H1 (cell line): ENCODE results near the gene EHBP1. TPM values are rescaled to one million over a fixed set of nuclear protein-coding genes. Genes with fewer than 3 reads are reported as not detected.
"Not testable (repeated sequence)": the region's sequence is repeated elsewhere in the genome, so short reads cannot be mapped to it uniquely, and the experiment has no call there.

Experiments used
- CTCF ChIA-PET: fragments of 300-600 bp; sonication (Branson Sonifier 250); formaldehyde crosslinking; loops from one replicate; lab custom pipeline; 2021; ENCODE audit not compliant: partially characterized antibody; lab: Charles Lee
- POLR2A ChIA-PET: fragments of 300-600 bp; sonication (Branson Sonifier 250); formaldehyde crosslinking; loops from one replicate; lab custom pipeline; 2021; ENCODE audit warnings: inconsistent platforms; ENCODE audit not compliant: partially characterized antibody; lab: Charles Lee
- DNase-seq, 2 experiments: peaks; one replicate each; pipeline versions ENCODE4 v3.0.0 to v3.0.0-alpha.2; 2010 to 2022; ENCODE audit warnings: low spot score in 2 of 2, low read depth in 1 of 2, mixed read lengths in 1 of 2
- FAIRE-seq: peaks from 2 replicates; lab custom pipeline; 2011; peaks lifted over from hg19 to GRCh38; lab: Jason Lieb, UNC
- H2AFZ ChIP-seq: 2 replicates; pipeline ENCODE4 v1.8.1; 2012; ENCODE audit warnings: low read length, inconsistent platforms
- H2AK5ac ChIP-seq: 2 replicates; pipeline ENCODE4 v1.6.1; 2013; ENCODE audit warnings: low read depth, low read length
- H2BK120ac ChIP-seq: replicated peaks from 2 replicates; pipeline ENCODE3; 2013; ENCODE audit warnings: low read depth, low read length, inconsistent platforms
- H2BK12ac ChIP-seq: 2 replicates; pipeline ENCODE4 v1.6.1; 2013; ENCODE audit warnings: low read depth, low read length
- H2BK15ac ChIP-seq: 2 replicates; pipeline ENCODE4 v1.6.1; 2013; ENCODE audit warnings: low read length
- H2BK20ac ChIP-seq: 2 replicates; pipeline ENCODE4 v1.6.1; 2013; ENCODE audit warnings: low read length
- H2BK5ac ChIP-seq: 2 replicates; pipeline ENCODE4 v1.6.1; 2013; ENCODE audit warnings: low read depth, low read length
- H3K14ac ChIP-seq: 2 replicates; pipeline ENCODE4 v1.6.1; 2013; ENCODE audit warnings: inconsistent platforms; ENCODE audit not compliant: insufficient read length
- H3K18ac ChIP-seq: 2 replicates; pipeline ENCODE4 v1.6.1; 2013; ENCODE audit warnings: low read length; ENCODE audit errors: extremely low read depth
- H3K23ac ChIP-seq: 2 replicates; pipeline ENCODE4 v1.6.1; 2013; ENCODE audit warnings: inconsistent platforms; ENCODE audit not compliant: insufficient read length
- H3K23me2 ChIP-seq: 2 replicates; pipeline ENCODE4 v1.6.1; 2013; ENCODE audit warnings: low read depth, low read length
- H3K27ac ChIP-seq: 2 replicates; pipeline ENCODE4 v1.6.1; 2011; ENCODE audit warnings: low read depth, low read length, inconsistent platforms
- H3K27me3 ChIP-seq, 4 experiments: replicated peaks in 1 of 4; 1 replicate in 1 of 4; 2 replicates in 3 of 4; pipeline versions ENCODE4 v1.6.1 to v1.8.1; 2011 to 2013; ENCODE audit warnings: low read length in 3 of 4, mild to moderate bottlenecking in 3 of 4, inconsistent platforms in 2 of 4, mixed read lengths in 2 of 4, moderate library complexity in 1 of 4; ENCODE audit not compliant: control insufficient read depth in 3 of 4, insufficient read depth in 3 of 4; ENCODE audit errors: extremely low read depth in 1 of 4
- H3K36me3 ChIP-seq, 4 experiments: 2 replicates each; pipeline versions ENCODE4 v1.6.1 to v1.8.1; 2011 to 2013; ENCODE audit warnings: mild to moderate bottlenecking in 4 of 4, low read length in 3 of 4, moderate library complexity in 2 of 4, control low read depth in 1 of 4, inconsistent platforms in 1 of 4; ENCODE audit not compliant: insufficient read depth in 4 of 4, control insufficient read depth in 2 of 4
- H3K4ac ChIP-seq: replicated peaks from 2 replicates; pipeline ENCODE3; 2013; ENCODE audit warnings: low read length, low read depth, mixed read lengths, inconsistent platforms; ENCODE audit not compliant: insufficient read length
- H3K4me1 ChIP-seq, 4 experiments: replicated peaks in 1 of 4; 1 replicate in 1 of 4; 2 replicates in 3 of 4; pipeline versions ENCODE4 v1.6.1 to v1.8.1; 2011 to 2013; ENCODE audit warnings: low read length in 3 of 4, inconsistent platforms in 2 of 4, mixed read lengths in 1 of 4; ENCODE audit not compliant: insufficient read depth in 4 of 4, control insufficient read depth in 3 of 4
- H3K4me2 ChIP-seq, 2 experiments: 2 replicates each; pipeline versions ENCODE4 v1.6.1 to v1.8.1; 2011 to 2013; ENCODE audit warnings: low read depth in 2 of 2, low read length in 2 of 2, control low read depth in 1 of 2, inconsistent platforms in 1 of 2, mild to moderate bottlenecking in 1 of 2; ENCODE audit not compliant: insufficient read depth in 1 of 2
- H3K4me3 ChIP-seq, 4 experiments: fragments of 200-600, 300-600 bp in 1 of 4; sonication (generic), shearing (Covaris generic), sonication (Bioruptor Twin) in 1 of 4; 2 replicates each; pipeline versions ENCODE4 v1.5.1 to v1.8.1; 2011 to 2016; ENCODE audit warnings: low read length in 4 of 4, low read depth in 3 of 4, control low read depth in 2 of 4, inconsistent platforms in 2 of 4, mild to moderate bottlenecking in 2 of 4, mixed read lengths in 1 of 4, moderate library complexity in 1 of 4; ENCODE audit not compliant: insufficient read depth in 2 of 4; ENCODE audit errors: extremely low read depth in 1 of 4
- H3K56ac ChIP-seq: replicated peaks from 2 replicates; pipeline ENCODE3; 2013; ENCODE audit warnings: low read depth, mild to moderate bottlenecking, mixed read lengths, low read length, inconsistent platforms; ENCODE audit not compliant: insufficient read length
- H3K79me1 ChIP-seq: 2 replicates; pipeline ENCODE4 v1.6.1; 2013; ENCODE audit warnings: low read depth, low read length, control low read depth
- H3K79me2 ChIP-seq, 2 experiments: 2 replicates each; pipeline versions ENCODE4 v1.6.1 to v1.8.1; 2012 to 2013; ENCODE audit warnings: low read length in 2 of 2, mild to moderate bottlenecking in 2 of 2, inconsistent platforms in 1 of 2; ENCODE audit not compliant: insufficient read depth in 2 of 2, control insufficient read depth in 1 of 2
- H3K9ac ChIP-seq, 4 experiments: replicated peaks in 1 of 4; 1 replicate in 1 of 4; 2 replicates in 3 of 4; pipeline versions ENCODE4 v1.6.1 to v1.8.1; 2011 to 2013; ENCODE audit warnings: low read depth in 3 of 4, low read length in 3 of 4, control low read depth in 2 of 4, mild to moderate bottlenecking in 2 of 4, moderate library complexity in 2 of 4, inconsistent platforms in 1 of 4; ENCODE audit errors: extremely low read depth in 1 of 4
- H3K9me3 ChIP-seq, 2 experiments: 2 replicates each; pipeline versions ENCODE4 v1.6.1 to v1.8.1; 2012 to 2013; ENCODE audit warnings: mild to moderate bottlenecking in 2 of 2, moderate library complexity in 2 of 2, control low read depth in 1 of 2, inconsistent platforms in 1 of 2, low read depth in 1 of 2, low read length in 1 of 2, mixed read lengths in 1 of 2; ENCODE audit not compliant: insufficient read depth in 2 of 2
- H4K20me1 ChIP-seq, 2 experiments: replicated peaks in 1 of 2; 2 replicates each; pipeline versions ENCODE3 to v1.8.1; 2011 to 2013; ENCODE audit warnings: inconsistent platforms in 2 of 2, low read length in 2 of 2, mild to moderate bottlenecking in 1 of 2; ENCODE audit not compliant: insufficient read depth in 2 of 2, control insufficient read depth in 1 of 2
- H4K5ac ChIP-seq: 2 replicates; pipeline ENCODE4 v1.6.1; 2013; ENCODE audit warnings: low read length, low read depth, mixed read lengths, inconsistent platforms; ENCODE audit not compliant: insufficient read length
- H4K8ac ChIP-seq: 2 replicates; pipeline ENCODE4 v1.8.0; 2013; ENCODE audit warnings: mild to moderate bottlenecking, moderate library complexity, low read length, inconsistent platforms; ENCODE audit not compliant: insufficient read depth; ENCODE audit errors: extremely low read depth
- H4K91ac ChIP-seq: replicated peaks from 2 replicates; pipeline ENCODE3; 2013; ENCODE audit warnings: low read length, mixed read lengths, inconsistent platforms; ENCODE audit not compliant: insufficient read length
- JUND ChIP-seq: IDR thresholded peaks from 2 replicates; pipeline ENCODE4 v1.6.1; 2011; ENCODE audit warnings: mild to moderate bottlenecking, improper control_type of control experiment, low read length
- SIX5 ChIP-seq: IDR thresholded peaks from 2 replicates; pipeline ENCODE4 v1.6.1; 2011; ENCODE audit warnings: mild to moderate bottlenecking, low read depth, low read length
- SUZ12 ChIP-seq: fragments of 200-600 bp; sonication (generic); IDR thresholded peaks from 2 replicates; pipeline ENCODE4 v1.6.1; 2012; ENCODE audit warnings: mild to moderate bottlenecking, inconsistent platforms, low read length, moderate library complexity, mixed read lengths
- TAF1 ChIP-seq: IDR thresholded peaks from 2 replicates; pipeline ENCODE4 v1.6.1; 2011; ENCODE audit warnings: mild to moderate bottlenecking, low read depth, low read length
- WGBS, 2 experiments: shearing (Covaris generic) in 1 of 2; methylation state at CpG; one replicate each; pipeline versions ENCODE4 v1.1.6 to v1.1.7; 2013 to 2015; ENCODE audit warnings: low lambda C conversion rate in 2 of 2, mixed read lengths in 2 of 2, inconsistent platforms in 1 of 2, low coverage in 1 of 2, missing lambda C conversion rate in 1 of 2; ENCODE audit not compliant: insufficient replicate concordance in 2 of 2, insufficient coverage in 1 of 2, insufficient read length in 1 of 2; ENCODE audit errors: extremely low coverage in 1 of 2, missing lambda C conversion rate in 1 of 2; 5-methylcytosine and 5-hydroxymethylcytosine counted together
- polyA plus RNA-seq, 7 experiments: library from polyadenylated mRNA; depleted of rRNA in 3 of 7; stranded (reverse) in 5 of 7; unstranded in 2 of 7; fragments of >200 nt in 5 of 7; fragments of 200-250 nt in 2 of 7; gene quantifications; 1 replicate in 5 of 7; 2 replicates in 1 of 7; 4 replicates in 1 of 7; pipeline versions ENCODE4 v1.2.1 to v1.2.3, GENCODE V29; 2011 to 2013; ENCODE audit warnings: missing spikeins in 2 of 7, mixed read lengths in 2 of 7
- total RNA-seq: library from RNA; stranded (reverse); fragmentation: NEBNext Ultra II Directional; extraction: Animal tissue kit (Norgen Biotek cat#: 25700); gene quantifications from 2 replicates; pipeline ENCODE4 v1.2.1, GENCODE V29; 2021

The EHBP1 gene
- total and polyA plus RNA-seq, 2 of the 8 experiments (the other 6 are each of a cell fraction or from before 2014, with no cell fraction given): 12.0 to 64.1 TPM

- no peak for TF ChIP-seq TAF1
- no peak for TF ChIP-seq JUND
- TF ChIP-seq SUZ12: no peak
- TF ChIP-seq SIX5: no peak
Observed at GRCh38 chr2:63073994-63074393, 368.5 kb downstream of the EHBP1 start (continued).

DNA sequence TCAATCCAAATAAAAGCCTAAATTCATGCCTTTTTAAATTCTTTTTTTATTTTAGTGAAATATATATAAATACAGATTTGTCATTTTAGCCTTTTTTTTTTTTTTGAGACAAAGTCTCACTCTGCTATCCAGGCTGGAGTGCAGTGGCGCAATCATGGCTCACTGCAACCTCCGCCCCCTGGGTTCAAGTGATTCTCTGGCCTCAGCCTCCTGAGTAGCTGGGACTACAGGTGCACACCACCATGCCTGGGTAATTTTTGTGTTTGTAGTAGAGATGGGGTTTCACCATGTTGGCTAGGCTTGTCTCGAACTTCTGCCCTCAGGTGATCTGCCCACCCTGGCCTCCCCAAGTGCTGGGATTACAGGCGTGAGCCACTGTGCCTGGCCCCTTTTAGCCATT lies 368.9 kb downstream of the EHBP1 start:
- POLR2A ChIA-PET: not testable (repeated sequence)
- WGBS, 2 experiments: 86% methylated on average over 4 of the region's 4 CpGs; no CpG with 5 or more reads in 1 of the 2 experiments

More for the DNA sequence above, 368.9 kb downstream of the EHBP1 start:
- H4K91ac ChIP-seq, H3K4ac ChIP-seq, H3K9me3 ChIP-seq, H2BK15ac ChIP-seq, H3K27me3 ChIP-seq, H3K14ac ChIP-seq, H3K56ac ChIP-seq, H3K18ac ChIP-seq, H3K9ac ChIP-seq, H4K8ac ChIP-seq, H3K4me1 ChIP-seq, H3K4me3 ChIP-seq, DNase-seq, H2BK20ac ChIP-seq, H4K5ac ChIP-seq, H3K27ac ChIP-seq, H2BK5ac ChIP-seq, FAIRE-seq, H3K36me3 ChIP-seq, H3K79me1 ChIP-seq, H2AFZ ChIP-seq, H2BK120ac ChIP-seq, CTCF ChIA-PET, H3K23ac ChIP-seq, H2AK5ac ChIP-seq, H3K23me2 ChIP-seq, H3K4me2 ChIP-seq, H2BK12ac ChIP-seq, H3K79me2 ChIP-seq, H4K20me1 ChIP-seq: not testable (repeated sequence)
